Pancreas (tissue), 10 donors: ENCODE measurements around the gene HEATR5A. TPM values are rescaled to one million over a fixed set of nuclear protein-coding genes. Genes with fewer than 3 reads are reported as not detected.
A peak's percentile ranks its signal among the peaks of the same experiment; 100 is the strongest.
"Not testable (repeated sequence)": the region's sequence is repeated elsewhere in the genome, so short reads cannot be mapped to it uniquely, and the experiment has no call there.

Source experiments
- ATAC-seq, 4 donors: fragments of 200-7000 bp; cut with Tn5 transposase; one replicate each; pipeline versions ENCODE4 v1.8.0 to v1.9.1; 2020; ENCODE audit warnings: mild to moderate bottlenecking in 4 of 4, moderate library complexity in 4 of 4
- DNase-seq, 6 donors: peaks; one replicate each; pipeline ENCODE4 v3.0.0-alpha.2; 2020
- FAIRE-seq: peaks from 2 replicates; lab custom pipeline; 2012; peaks lifted over from hg19 to GRCh38; lab: Jason Lieb, UNC
- H3K27ac ChIP-seq, 4 donors: fragments of 200-600 bp; sonication (generic); 1 replicate in 3 of 4; 2 replicates in 1 of 4; pipeline versions ENCODE4 v1.5.0 to v1.8.0; 2020
- H3K27me3 ChIP-seq, 4 donors: fragments of 200-600 bp; one replicate each; pipeline ENCODE4 v1.8.0; 2021
- H3K36me3 ChIP-seq, 3 donors: fragments of 200-600 bp; sonication (generic) in 1 of 3; one replicate each; pipeline versions ENCODE4 v1.5.0 to v1.8.0; 2020 to 2021
- H3K4me1 ChIP-seq, 3 donors: fragments of 200-600 bp; one replicate each; pipeline ENCODE4 v1.8.0; 2021
- H3K4me3 ChIP-seq, 4 donors: fragments of 200-600 bp; sonication (generic) in 2 of 4; one replicate each; pipeline versions ENCODE4 v1.5.0 to v1.8.0; 2020 to 2021
- H3K9me3 ChIP-seq, 4 donors: fragments of 200-600 bp; one replicate each; pipeline ENCODE4 v1.8.0; 2021
- CTCF ChIP-seq, 4 donors: fragments of 200-600 bp; sonication (generic) in 3 of 4; IDR thresholded peaks; one replicate each; pipeline versions ENCODE4 v1.5.0 to v1.8.0; 2021; ENCODE audit warnings: antibody characterized with exemption in 4 of 4
- WGBS, 2 donors: extraction: QIAGEN DNeasy Blood & Tissue Kit; methylation state at CpG; one replicate each; pipeline ENCODE4 v1.1.7; 2013; 5-methylcytosine and 5-hydroxymethylcytosine counted together
- intact Hi-C, 3 donors: fragments of 100-400 bp; cut with DNase I; formaldehyde crosslinking; loops; one replicate each; pipeline versions ENCODE4 v1.11.1 to v1.14.2; 2022
- polyA plus RNA-seq, 2 donors: library from polyadenylated mRNA; stranded (reverse); fragments of 200-250 nt; gene quantifications; one replicate each; pipeline ENCODE4 v1.2.3, GENCODE V29; 2013
- total RNA-seq, 6 donors: library from RNA; stranded (reverse); fragmentation: NEBNext Ultra II Directional in 4 of 6; extraction: Animal tissue kit (Norgen Biotek cat#: 25700) in 4 of 6; gene quantifications; one replicate each; pipeline versions ENCODE4 v1.2.1 to v1.2.4, GENCODE V29; 2021 to 2023
- donor health status: healthy with polysubstance abuse.
- donor health status: DM: no; HTN: no; CAD: no; lungs with moderate emphysema.
- donor health status: DM: no; HTN: no; CAD: no.
- donor health status: control.
- donor health status: control.
- donor health status: Bipolar disorder and iron deficiency.
- donor health status: DM: yes; HTN: yes; CAD: no.
- donor health status: DM: no; HTN: no; CAD: no.
- donor health status: DM: no; HTN: no; CAD: no.
- donor health status: DM: yes; HTN: yes; CAD: no.

HEATR5A gene
- total and polyA plus RNA-seq, 8 donors: 4.3 to 18.3 (median 9.2) TPM

GRCh38 chr14:31251028-31251958 is 169.1 kb downstream of the HEATR5A start:
- no peak for FAIRE-seq
- WGBS, 2 donors: 81 to 89% methylated on average over 7 to 10 of the region's 10 CpGs
- ATAC-seq: no peak
- TF ChIP-seq CTCF (IDR thresholded peaks at IDR 0.05): no peak
- intact Hi-C loops: no loop called here
- Histone ChIP-seq H3K4me1 (no peaks in the 10 kb centered on the region), H3K27ac (no peak overlapping the region), H3K27me3 (no peaks in the 10 kb centered on the region), H3K36me3 (no peaks in the 10 kb centered on the region), H3K4me3 (no peak overlapping the region), H3K9me3 (no peaks in the 10 kb centered on the region)
- no peak for DNase-seq

GRCh38 chr14:31244626-31245025 is 175.7 kb downstream of the HEATR5A start:
- Histone ChIP-seq H3K36me3 (no peaks in the 10 kb centered on the region), H3K27ac (no peak overlapping the region)

GRCh38 chr14:31243860-31244259 is 176.5 kb downstream of the HEATR5A start:
- DNase-seq (no peak), ATAC-seq (peak in 2 of 4 donors; percentile 35 to 39), FAIRE-seq (no peak)
- no peaks in the 10 kb centered on the region for H3K36me3 ChIP-seq
- TF ChIP-seq CTCF (IDR thresholded peaks at IDR 0.05): no peak
- WGBS, 2 donors: 90% methylated on average over 8 of the region's 8 CpGs
- H3K27me3 ChIP-seq: no peaks in the 10 kb centered on the region
- H3K9me3 ChIP-seq: no peaks in the 10 kb centered on the region
- H3K4me3 ChIP-seq: no peak overlapping the region
- H3K27ac ChIP-seq: no peak overlapping the region
- no peaks in the 10 kb centered on the region for H3K4me1 ChIP-seq
- intact Hi-C loops: no loop called here

More at GRCh38 chr14:31244626-31245025, 175.7 kb downstream of the HEATR5A start:
- intact Hi-C loops: no loop called here
- WGBS, 2 donors: 69 to 81% methylated on average over 3 of the region's 3 CpGs
- no peak for TF ChIP-seq CTCF (IDR thresholded peaks at IDR 0.05)
- H3K9me3 ChIP-seq: no peaks in the 10 kb centered on the region
- ATAC-seq (no peak), FAIRE-seq (no peak), DNase-seq (no peak)
- no peaks in the 10 kb centered on the region for H3K27me3 ChIP-seq
- no peak overlapping the region for H3K4me3 ChIP-seq
- no peaks in the 10 kb centered on the region for H3K4me1 ChIP-seq

- H3K27me3 ChIP-seq, ATAC-seq, DNase-seq, FAIRE-seq, H3K4me3 ChIP-seq, H3K9me3 ChIP-seq, H3K27ac ChIP-seq, H3K36me3 ChIP-seq, H3K4me1 ChIP-seq, intact Hi-C loops: not testable (repeated sequence)
- 92 to 93% methylated on average over 10 of the region's 10 CpGs for whole genome bisulfite sequencing, 2 donors
These were observed 178.0 kb downstream of the HEATR5A start for GRCh38 chr14:31242161-31242940.

Other genes starting within 250 kb of the HEATR5A start
- gene HECTD1, start 212.8 kb downstream of the HEATR5A start, total RNA-seq: 10 to 100 TPM; 67.3 to 84.4 (median 70.0) TPM
- 10 to 100 TPM; 28.7 to 44.5 TPM for gene HECTD1, start 212.8 kb downstream of the HEATR5A start, polyA plus RNA-seq
- 10 to 100 TPM in 2 of 6 donors, 1 to 10 TPM in 4; 4.6 to 11.0 (median 9.4) TPM for gene DTD2, start 37.0 kb upstream of the HEATR5A start, total RNA-seq
- gene DTD2, start 37.0 kb upstream of the HEATR5A start, polyA plus RNA-seq: 1 to 10 TPM; 5.5 TPM
- gene GPR33, start 67.5 kb upstream of the HEATR5A start, total RNA-seq: not detected
- gene GPR33, start 67.5 kb upstream of the HEATR5A start, polyA plus RNA-seq: not detected
- gene NUBPL, start 140.9 kb upstream of the HEATR5A start, total RNA-seq: 1 to 10 TPM; 4.3 to 7.0 (median 5.5) TPM
- gene NUBPL, start 140.9 kb upstream of the HEATR5A start, polyA plus RNA-seq: 1 to 10 TPM; 2.1 to 3.9 TPM